HG03064 (cell line): ENCODE measurements around the gene CCDC137.
A peak's percentile ranks its signal among the peaks of the same experiment; 100 is the strongest.

Experiments
- ATAC-seq: cut with Tn5 transposase; IDR thresholded peaks from one replicate; pipeline ENCODE4 v1.9.1; 2021; ENCODE audit warnings: low read depth; ENCODE audit not compliant: unreplicated experiment

Gene CCDC137

DNA sequence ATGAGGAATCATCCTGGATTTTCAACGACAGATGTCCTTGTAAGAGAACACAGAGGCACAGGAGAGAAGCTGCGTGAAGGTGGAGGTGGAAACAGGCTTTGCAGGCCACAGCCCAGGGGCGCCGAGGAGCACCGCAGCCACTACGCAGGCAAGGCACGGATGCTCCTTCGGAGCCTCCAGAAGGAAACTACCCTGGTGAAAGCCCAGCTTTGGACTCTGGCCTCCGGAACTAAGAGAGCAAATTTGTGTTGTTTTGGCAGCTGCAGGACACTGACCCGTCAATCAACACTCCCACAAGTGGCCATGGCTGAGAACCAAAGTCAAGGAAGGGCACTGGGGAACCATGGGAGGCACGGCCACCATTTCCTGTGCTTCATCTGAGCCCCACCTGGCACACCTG lies 13.6 kb downstream of the CCDC137 start:
- ATAC-seq: no peak

DNA sequence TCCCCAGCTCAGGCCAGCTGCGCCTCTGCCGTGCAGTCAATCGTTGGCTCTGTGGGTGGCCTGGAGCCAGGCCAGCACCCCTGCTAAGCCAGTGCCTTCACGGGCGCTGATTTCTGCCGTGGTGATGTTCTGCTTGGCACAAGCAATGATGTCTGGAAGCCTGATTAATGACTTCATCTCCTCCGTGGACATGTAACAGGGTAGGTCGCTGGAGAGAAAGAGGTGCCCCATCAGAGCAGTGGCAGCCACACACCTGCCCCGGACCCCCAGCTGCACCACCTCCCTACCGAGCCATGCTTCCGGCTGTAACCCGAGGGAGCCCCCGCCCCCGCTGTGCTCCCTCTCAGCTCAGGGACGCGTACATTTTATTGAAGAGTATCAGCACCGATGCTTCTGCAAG lies 15.1 kb downstream of the CCDC137 start:
- ATAC-seq: no peak

DNA sequence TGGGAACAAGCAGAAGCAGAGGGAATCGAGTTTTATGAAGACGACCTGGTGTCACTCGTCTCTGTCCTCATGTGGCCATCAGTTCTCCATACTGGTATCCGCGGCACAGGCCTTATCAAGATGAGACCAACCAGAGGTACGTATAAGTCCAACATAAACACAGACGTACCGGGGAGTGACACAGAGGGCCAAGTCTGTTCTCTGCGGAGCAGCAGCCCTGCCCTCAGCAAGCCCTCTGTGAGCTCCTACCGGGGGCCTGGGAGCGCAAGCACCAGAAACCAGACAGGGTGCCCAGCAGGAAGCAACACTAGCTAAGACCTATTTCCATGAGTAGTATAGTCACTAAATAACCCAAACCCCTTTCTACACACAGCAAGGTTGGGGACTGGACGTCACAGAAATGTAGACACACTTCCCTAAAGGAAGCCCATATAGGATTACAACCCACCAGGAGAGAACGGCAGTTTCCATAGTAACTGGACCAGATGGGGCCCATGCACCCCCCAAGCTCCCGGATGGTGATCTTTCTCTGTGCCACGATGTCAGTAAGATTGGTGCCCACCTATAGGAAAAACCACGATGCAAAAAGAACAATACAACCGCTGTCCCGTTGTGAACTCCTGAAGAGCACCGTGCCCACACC lies 16.1 kb downstream of the CCDC137 start:
- no peak for ATAC-seq

DNA sequence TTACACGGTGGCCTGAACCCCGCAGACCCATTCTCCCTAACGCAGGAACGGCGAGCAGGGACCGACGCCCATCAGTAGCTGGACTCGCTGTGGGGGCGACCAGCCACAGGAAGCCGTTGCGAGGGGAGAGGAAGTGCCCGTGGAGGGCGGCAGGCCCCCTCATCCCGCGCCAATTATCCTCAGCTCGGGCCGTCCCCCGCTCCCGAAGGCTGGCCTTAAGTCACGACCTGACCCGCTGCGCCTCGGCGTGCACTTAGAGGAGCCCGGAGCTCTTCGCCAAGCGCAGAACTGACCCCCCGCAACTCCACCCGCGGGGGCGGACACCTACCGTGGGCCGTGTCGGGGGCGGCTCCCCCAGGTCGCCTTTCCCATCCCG lies 16.7 kb downstream of the CCDC137 start:
- peak; percentile 7 for ATAC-seq

DNA sequence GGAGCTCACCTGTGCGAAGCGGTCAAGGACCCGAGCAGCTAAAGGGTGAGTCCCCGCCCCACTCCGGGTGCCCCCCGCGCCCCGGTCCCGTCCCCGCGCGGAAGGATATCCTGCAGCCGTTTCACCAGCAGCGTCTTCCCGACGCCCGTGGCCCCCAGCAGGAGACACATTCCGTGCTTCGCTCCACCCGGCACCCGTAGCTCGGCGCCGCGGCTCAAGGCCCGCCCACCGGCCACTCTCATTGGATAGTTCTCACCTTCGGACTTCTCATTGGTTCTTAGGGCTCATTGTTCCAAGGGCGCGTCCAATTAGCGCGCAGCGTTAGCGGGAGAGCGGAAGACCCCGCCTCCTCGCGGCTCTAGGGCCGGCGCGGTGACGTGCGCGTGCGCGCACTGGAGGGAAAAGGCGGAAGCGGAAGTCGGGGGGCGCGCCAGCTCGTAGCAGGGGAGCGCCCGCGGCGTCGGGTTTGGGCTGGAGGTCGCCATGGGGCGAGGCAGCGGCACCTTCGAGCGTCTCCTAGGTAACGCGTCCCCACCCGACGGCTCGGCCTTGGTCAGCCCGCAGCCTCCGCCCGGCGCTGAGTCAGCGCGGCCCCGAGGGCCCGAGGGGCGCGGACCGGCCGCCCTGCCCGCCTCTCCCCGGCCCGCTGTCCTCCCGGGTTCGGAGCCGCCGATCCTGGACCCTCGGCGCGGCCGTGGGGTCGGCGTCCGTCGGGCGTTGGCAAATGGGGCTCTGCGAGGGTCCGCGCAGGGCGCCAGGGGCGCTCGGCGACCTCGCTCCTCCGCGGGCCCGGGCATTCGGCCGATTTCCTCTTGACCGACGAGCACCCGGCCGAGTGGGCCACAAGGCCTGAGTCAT lies 17.3 kb downstream of the CCDC137 start, which contains the start of the genes ARL16 and HGS:
ARL16 (minus strand) TSS at position 214 of the 858 bp plus-strand sequence; CDS start at position 170, 44 bp downstream.
HGS (plus strand) TSS at position 428 of the 858 bp plus-strand sequence; CDS start at position 484, 56 bp downstream.
- ATAC-seq: peak; percentile 72

DNA sequence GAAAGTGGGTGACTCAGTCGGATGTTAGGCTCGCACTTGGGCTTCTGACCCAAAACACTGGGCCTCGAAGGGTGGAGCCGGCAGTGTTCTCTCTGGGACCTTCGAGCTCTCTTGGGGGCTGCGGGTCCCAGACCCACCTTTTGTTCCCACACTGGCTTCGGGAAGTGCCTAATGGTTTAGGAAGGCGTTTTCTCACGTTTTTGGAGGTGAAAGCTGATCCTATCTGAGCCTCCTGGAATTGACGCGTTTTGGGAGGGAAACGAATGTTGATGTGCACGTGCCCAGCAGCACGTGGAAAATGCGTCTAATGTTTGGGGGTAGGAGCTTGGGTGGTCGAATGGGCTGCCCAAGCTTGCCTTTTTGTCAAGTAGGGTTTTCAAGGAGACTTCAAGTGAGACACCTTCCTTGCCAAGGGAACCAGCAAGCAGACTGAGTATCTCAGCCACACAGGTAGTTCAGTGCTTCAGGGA lies 17.9 kb downstream of the CCDC137 start:
- no peak for ATAC-seq

DNA sequence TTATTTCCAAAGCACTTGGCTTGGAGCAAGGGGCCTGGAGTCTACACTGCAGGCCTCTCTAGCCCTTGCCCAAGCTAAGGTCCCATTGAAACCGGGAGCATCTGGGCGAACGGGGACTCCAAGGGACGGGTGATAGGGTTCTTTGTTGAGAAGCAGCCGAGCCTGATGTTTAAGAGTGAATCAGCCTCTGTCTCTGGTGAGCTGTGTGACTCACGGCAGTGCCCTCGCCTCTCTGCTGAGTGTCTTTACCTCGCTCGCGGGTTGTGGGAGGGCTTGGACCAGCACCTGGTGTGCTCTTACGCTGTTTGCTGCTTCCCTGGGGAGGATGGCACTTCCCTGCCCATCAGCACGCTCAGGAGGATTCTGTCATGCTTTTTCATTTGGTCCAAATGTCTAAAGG lies 18.6 kb downstream of the CCDC137 start:
- ATAC-seq: no peak

DNA sequence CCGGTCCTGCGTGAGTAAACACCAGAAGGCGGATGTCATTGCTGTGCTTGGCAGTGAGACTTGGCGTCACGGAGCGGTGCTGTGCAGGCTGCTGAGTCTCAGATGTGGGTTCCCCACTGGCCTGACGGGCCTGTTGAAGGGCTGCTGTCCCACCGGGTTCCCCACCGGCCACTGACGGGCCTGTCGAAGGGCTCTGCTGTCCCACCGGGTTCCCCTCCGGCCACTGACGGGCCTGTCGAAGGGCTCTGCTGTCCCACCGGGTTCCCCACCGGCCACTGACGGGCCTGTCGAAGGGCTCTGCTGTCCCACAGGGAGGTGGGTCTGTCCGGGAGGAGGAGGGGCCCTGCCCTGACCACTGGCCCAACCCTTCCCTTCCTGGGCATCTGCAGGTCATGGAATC lies 20.1 kb downstream of the CCDC137 start:
- no peak for ATAC-seq

DNA sequence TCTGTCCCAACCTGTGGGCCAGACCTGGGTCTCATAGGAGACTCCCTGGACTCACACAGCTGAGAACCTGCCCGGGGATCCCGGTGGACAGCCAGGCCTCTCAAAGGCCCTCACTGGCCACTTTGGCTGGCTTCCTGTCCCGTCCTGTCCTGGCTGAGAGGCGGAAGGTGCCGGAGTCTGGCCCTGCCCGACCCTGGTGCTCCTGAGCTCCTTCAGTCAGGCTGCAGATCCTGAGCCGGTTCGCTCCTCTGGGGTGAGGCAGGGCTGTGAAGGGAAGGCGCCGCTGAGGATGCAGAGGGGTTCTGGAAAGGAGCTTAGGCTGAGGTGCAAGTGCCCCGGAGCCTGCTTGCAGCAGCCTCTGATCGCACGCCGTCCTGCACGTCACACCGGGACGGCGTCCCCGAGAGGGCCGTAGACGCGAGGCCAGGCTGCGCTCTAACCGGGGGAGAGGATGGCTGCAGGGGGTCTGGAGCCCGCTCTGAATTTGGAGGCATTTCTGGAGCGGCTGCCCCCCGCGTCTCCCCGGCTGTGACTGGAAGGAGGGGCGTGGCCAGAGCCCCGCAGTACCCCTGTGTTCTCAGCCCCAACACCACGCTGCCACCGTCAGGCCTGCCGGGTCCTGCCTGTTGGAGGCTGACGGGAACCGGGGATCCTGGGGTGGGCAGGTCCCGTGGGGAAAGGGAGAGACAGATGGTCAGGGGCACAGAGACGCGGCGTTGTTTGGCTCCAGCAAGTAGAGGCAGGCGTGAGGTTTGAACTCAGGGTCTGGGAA lies 21.4 kb downstream of the CCDC137 start:
- no peak for ATAC-seq

DNA sequence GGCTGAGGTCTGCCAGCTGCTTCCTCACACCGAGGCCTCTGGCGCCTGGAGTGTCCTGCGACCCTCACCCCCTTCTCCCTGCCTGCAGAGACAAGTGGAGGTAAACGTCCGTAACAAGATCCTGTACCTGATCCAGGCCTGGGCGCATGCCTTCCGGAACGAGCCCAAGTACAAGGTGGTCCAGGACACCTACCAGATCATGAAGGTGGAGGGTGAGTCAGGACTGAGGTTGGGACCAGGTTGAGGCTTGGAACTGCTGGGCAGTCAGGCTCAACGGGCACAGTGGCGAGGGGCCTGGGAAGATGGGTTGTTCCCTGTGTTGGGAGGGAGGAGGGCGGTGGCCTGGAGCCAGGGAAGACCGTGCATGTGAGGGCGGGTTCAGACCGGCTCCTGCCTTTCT lies 22.1 kb downstream of the CCDC137 start:
- ATAC-seq: no peak

DNA sequence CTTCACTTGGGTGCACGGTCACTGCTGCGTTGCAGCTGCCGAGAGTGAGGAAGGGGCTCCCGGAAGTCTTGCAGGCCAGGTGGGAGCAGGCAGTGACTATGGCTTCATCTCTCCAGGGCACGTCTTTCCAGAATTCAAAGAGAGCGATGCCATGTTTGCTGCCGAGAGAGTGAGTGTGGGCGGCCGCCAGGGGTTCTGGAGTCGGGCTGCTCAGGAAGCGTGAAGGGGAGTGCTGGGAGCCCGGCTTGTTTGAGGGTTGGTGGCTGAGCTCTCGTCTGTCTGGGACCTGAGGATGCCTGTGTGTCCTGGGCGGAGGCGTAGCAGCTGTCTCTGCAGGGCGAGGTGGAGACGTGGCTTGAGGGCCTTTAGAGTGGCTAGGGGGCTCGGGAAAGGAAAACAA lies 23.5 kb downstream of the CCDC137 start:
- ATAC-seq: no peak

DNA sequence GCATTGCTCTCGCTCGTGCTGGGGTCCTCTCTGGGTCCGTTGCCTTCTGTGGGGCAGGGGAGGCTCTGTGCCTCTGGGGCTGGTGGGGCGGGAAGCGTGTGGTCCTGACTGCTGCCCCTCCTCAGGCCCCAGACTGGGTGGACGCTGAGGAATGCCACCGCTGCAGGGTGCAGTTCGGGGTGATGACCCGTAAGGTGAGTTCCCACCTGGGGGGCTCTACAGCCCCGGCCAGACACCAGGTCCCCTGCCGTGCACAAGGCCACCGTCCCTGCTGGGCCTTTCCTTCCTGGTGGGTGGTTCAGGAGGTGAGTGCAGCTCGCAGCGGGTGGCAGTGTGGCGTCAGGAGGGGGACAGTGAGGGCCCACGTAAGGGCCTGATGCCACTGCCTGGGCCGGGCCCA lies 24.0 kb downstream of the CCDC137 start:
- no peak for ATAC-seq

DNA sequence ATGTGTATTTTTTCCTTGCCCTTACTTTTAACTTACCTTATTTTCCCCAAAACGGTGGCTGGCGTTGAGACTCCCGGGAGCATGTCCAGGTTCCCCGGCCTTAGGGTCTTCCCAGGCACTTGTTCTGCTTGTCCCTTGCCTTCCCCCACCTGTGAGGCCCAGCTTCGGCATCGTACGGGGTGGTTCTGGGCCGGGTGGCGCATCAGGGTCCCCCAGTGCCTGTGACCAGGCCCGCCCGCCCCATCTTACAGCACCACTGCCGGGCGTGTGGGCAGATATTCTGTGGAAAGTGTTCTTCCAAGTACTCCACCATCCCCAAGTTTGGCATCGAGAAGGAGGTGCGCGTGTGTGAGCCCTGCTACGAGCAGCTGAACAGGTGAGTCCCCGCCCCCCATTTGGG lies 24.7 kb downstream of the CCDC137 start:
- no peak for ATAC-seq

DNA sequence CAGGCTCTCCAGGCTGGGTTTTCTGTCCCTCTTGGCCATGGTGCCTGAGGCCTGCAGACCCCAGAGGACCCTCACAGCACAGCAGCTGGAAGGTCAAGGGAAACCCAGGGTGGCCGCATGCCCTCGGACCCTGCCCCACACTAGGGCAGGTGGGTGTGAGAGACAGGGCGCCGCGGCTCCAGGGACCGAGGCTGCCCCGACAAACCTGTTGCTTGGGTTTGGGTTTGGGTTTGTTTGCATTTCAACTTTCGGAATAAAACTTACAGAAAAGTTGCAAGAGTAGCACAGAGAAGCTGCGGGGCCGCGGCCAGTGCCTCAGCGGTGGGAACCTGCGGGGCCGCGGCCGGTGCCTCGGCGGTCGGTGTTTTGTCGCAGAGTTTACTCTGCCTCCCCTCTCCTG lies 25.1 kb downstream of the CCDC137 start:
- ATAC-seq: no peak

DNA sequence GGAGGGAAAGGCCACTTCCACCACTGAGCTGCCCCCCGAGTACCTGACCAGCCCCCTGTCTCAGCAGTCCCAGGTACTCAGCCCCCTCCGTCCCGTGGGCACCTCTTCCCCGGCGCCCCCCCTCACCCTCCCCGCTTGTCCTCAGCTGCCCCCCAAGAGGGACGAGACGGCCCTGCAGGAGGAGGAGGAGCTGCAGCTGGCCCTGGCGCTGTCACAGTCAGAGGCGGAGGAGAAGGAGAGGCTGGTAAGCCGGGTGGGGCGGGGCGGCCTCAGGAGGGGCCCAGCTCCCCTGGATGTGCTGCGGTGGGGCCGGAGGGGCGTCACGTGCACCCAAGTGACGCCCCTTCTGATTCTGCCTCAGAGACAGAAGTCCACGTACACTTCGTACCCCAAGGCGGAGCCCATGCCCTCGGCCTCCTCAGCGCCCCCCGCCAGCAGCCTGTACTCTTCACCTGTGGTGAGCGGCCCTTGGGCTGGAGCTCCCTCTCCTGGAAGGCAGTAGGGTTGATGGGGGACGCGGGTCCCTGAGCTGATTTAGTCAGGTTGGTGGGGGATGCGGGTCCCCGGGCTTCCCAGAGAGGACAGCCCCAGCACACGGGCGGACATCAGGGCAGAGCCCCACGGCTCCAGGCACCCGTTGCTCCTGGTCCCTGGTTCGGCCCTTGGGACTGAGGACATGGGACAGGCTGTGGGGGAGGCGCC lies 27.1 kb downstream of the CCDC137 start:
- no peak for ATAC-seq

DNA sequence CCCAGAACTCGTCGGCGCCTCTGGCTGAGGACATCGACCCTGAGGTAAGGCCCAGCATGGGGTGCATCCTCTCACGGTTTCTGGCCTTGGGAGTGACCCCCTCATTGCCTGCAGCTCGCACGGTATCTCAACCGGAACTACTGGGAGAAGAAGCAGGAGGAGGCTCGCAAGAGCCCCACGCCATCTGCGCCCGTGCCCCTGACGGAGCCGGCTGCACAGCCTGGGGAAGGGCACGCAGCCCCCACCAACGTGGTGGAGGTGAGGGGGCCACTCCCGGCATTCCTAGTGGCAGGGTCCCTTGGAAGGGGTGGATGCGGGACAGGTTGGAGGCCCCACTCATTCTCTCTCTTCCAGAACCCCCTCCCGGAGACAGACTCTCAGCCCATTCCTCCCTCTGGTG lies 28.3 kb downstream of the CCDC137 start:
- ATAC-seq: no peak

DNA sequence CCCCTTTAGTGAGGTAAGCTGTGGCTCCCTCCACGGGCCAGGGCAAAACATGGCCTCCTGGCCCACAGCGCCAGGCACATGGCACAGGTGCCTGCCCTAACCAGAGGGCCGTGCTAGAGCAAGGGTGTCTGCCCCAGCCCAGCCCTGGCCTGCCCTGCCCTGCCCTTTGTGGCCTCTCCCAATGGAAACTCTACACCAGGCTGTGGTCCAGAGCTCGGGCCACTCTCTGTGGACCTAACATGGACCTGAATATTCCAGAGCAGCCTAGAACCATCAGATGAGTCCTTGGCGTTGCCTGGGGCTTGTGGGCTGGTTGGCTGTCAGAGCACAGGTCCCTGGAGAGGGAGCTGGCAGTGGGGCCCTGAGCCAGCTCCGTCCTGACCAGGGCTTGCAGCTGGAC lies 28.7 kb downstream of the CCDC137 start:
- no peak for ATAC-seq

DNA sequence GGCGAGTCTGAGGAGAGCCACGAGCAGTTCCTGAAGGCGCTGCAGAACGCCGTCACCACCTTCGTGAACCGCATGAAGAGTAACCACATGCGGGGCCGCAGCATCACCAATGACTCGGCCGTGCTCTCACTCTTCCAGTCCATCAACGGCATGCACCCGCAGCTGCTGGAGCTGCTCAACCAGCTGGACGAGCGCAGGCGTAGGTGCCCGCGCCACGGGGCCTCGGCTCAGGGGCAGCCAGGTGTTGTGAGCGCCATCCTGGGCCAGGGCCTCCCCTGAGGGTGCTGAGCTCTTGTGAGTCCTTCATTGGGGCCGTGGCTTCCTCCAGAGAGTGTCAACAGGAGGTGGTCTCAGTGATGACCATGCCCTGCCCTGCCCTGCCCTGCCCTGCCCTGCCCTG lies 29.3 kb downstream of the CCDC137 start:
- no peak for ATAC-seq

DNA sequence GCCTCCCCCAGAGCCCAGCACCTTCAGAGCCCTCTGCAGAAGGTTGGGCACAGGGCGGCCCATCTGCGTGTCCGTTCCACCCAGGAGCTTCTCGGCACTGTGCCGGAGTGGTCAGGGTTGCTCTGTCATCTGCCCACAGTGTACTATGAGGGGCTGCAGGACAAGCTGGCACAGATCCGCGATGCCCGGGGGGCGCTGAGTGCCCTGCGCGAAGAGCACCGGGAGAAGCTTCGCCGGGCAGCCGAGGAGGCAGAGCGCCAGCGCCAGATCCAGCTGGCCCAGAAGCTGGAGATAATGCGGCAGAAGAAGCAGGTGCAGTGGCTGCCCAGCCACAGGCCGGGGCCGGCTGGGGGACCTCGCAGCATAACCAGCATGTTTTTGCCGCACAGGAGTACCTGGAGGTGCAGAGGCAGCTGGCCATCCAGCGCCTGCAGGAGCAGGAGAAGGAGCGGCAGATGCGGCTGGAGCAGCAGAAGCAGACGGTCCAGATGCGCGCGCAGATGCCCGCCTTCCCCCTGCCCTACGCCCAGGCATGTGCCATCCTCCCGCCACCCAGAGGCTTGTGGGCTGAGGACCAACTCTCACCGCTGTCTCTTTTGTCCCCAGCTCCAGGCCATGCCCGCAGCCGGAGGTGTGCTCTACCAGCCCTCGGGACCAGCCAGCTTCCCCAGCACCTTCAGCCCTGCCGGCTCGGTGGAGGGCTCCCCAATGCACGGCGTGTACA lies 29.8 kb downstream of the CCDC137 start:
- no peak for ATAC-seq
